HepG2 (cell line): ENCODE results near the gene ODC1. TPM values are rescaled to one million over a fixed set of nuclear protein-coding genes. Genes with fewer than 3 reads are reported as not detected.

Source experiments
- ATAC-seq: fragments of 200-7000 bp; cut with Tn5 transposase; 3 replicates; pipeline ENCODE4 v1.9.1; 2020; ENCODE audit warnings: mild to moderate bottlenecking, moderate library complexity
- BruUV-seq: library from RNA; stranded (reverse); fragments of 400-500 nt; replicated peaks from 2 replicates; lab custom pipeline; 2021; lab: Mats Ljungman, UMichigan
- CTCF ChIA-PET: fragments of 300-600 bp; formaldehyde crosslinking; extraction: SDS; loops from one replicate; lab custom pipeline; 2021; ENCODE audit warnings: low total read pairs, inconsistent platforms, low intra/inter-chr PET ratio; lab: Yijun Ruan, JAX
- POLR2A ChIA-PET: fragments of 350-600 bp; sonication (Branson Sonifier 250); formaldehyde crosslinking; loops from one replicate; lab custom pipeline; 2020; ENCODE audit warnings: antibody characterized with exemption, inconsistent platforms; lab: Yijun Ruan, JAX
- DNase-seq: peaks from one replicate; pipeline ENCODE4 v3.0.0-alpha.2; 2015; ENCODE audit warnings: low spot score
- FAIRE-seq: peaks from 3 replicates; lab custom pipeline; 2011; peaks lifted over from hg19 to GRCh38; lab: Jason Lieb, UNC
- H2AFZ ChIP-seq: one replicate; pipeline ENCODE4 v1.6.1; 2011; ENCODE audit warnings: low read length, inconsistent platforms
- H3K27ac ChIP-seq: fragments of 300-600 bp; 3 replicates; pipeline ENCODE4 v1.8.0; 2011; ENCODE audit warnings: mixed run types, mild to moderate bottlenecking, mixed read lengths, low read length, inconsistent platforms; ENCODE audit not compliant: insufficient read depth; ENCODE audit errors: extremely low read length
- H3K27me3 ChIP-seq, 2 experiments: fragments of 200-600 bp in 1 of 2; 2 replicates in 1 of 2; 3 replicates in 1 of 2; pipeline versions ENCODE4 v1.6.0 to v1.8.0; 2011; ENCODE audit warnings: low read length in 2 of 2, mild to moderate bottlenecking in 2 of 2, moderate library complexity in 2 of 2, inconsistent platforms in 1 of 2; ENCODE audit not compliant: insufficient read depth in 2 of 2, control insufficient read depth in 1 of 2
- H3K36me3 ChIP-seq, 2 experiments: fragments of 200-600 bp in 1 of 2; replicated peaks in 1 of 2; 2 replicates in 1 of 2; 3 replicates in 1 of 2; pipeline versions ENCODE4 v1.5.1 to v1.8.0; 2011; ENCODE audit warnings: low read length in 2 of 2, inconsistent platforms in 1 of 2; ENCODE audit not compliant: insufficient read depth in 2 of 2, control insufficient read depth in 1 of 2
- H3K4me1 ChIP-seq: 2 replicates; pipeline ENCODE4 v1.5.1; 2012; ENCODE audit warnings: low read length, inconsistent platforms; ENCODE audit not compliant: insufficient read depth
- H3K4me2 ChIP-seq: 2 replicates; pipeline ENCODE4 v1.6.0; 2011; ENCODE audit warnings: low read depth, low read length, inconsistent platforms
- H3K4me3 ChIP-seq, 3 experiments: fragments of 200-600 bp in 1 of 3; sonication (generic), shearing (Covaris generic) in 1 of 3; replicated peaks in 1 of 3; 2 replicates each; pipeline ENCODE4 v1.5.1; 2011 to 2016; ENCODE audit warnings: low read length in 3 of 3, inconsistent platforms in 2 of 3, low read depth in 2 of 3, mild to moderate bottlenecking in 2 of 3, control low read depth in 1 of 3, mixed read lengths in 1 of 3; ENCODE audit not compliant: insufficient read depth in 1 of 3
- H3K79me2 ChIP-seq: one replicate; pipeline ENCODE4 v1.6.1; 2011; ENCODE audit warnings: low read length, inconsistent platforms; ENCODE audit not compliant: insufficient read depth
- H3K9ac ChIP-seq: 2 replicates; pipeline ENCODE4 v1.6.0; 2011; ENCODE audit warnings: mild to moderate bottlenecking, low read depth, low read length, inconsistent platforms; ENCODE audit not compliant: insufficient read depth
- H3K9me3 ChIP-seq: 2 replicates; pipeline ENCODE4 v1.5.1; 2012; ENCODE audit warnings: mild to moderate bottlenecking, low read length
- H4K20me1 ChIP-seq: 2 replicates; pipeline ENCODE4 v1.6.0; 2011; ENCODE audit warnings: inconsistent platforms, mild to moderate bottlenecking, low read length, moderate library complexity; ENCODE audit not compliant: insufficient read depth
- DPF2 ChIP-seq: sonication (generic); formaldehyde crosslinking; IDR thresholded peaks from 2 replicates; pipeline ENCODE4 v1.4.0; 2020; ENCODE audit warnings: mild to moderate bottlenecking, low read depth, missing genetic modification reagents, borderline replicate concordance
- EP300 ChIP-seq, 3 experiments: sonication (generic) in 1 of 3; formaldehyde crosslinking in 1 of 3; IDR thresholded peaks; 2 replicates each; pipeline versions ENCODE4 v1.5.1 to v1.6.1; 2011 to 2020; ENCODE audit warnings: low read depth in 2 of 3, low read length in 2 of 3, borderline replicate concordance in 1 of 3, improper control_type of control experiment in 1 of 3, mild to moderate bottlenecking in 1 of 3, missing genetic modification reagents in 1 of 3, moderate library complexity in 1 of 3
- FOXA3 ChIP-seq: IDR thresholded peaks from 2 replicates; pipeline ENCODE4 v1.6.1; 2016; ENCODE audit warnings: missing genetic modification reagents, missing compliant biosample characterization
- FOXO1 ChIP-seq: sonication (generic); formaldehyde crosslinking; IDR thresholded peaks from 2 replicates; pipeline ENCODE4 v1.4.0; 2020; ENCODE audit warnings: missing genetic modification reagents
- FOXP1 ChIP-seq, 2 experiments: fragments of 450-650 bp in 1 of 2; IDR thresholded peaks; 2 replicates each; pipeline ENCODE4 v1.6.1; 2017 to 2018; ENCODE audit warnings: antibody characterized with exemption in 1 of 2
- GTF3A ChIP-seq: sonication (generic); formaldehyde crosslinking; conservative IDR thresholded peaks from 2 replicates; pipeline ENCODE4 v1.4.0; 2020; ENCODE audit warnings: mild to moderate bottlenecking, missing genetic modification reagents
- HNF4A ChIP-seq: sonication (generic); formaldehyde crosslinking; IDR thresholded peaks from 2 replicates; pipeline ENCODE4 v1.4.0; 2020; ENCODE audit warnings: missing genetic modification reagents
- HNF4G ChIP-seq, 2 experiments: sonication (generic) in 1 of 2; formaldehyde crosslinking in 1 of 2; IDR thresholded peaks; 2 replicates each; pipeline versions ENCODE4 v1.4.0 to v1.6.1; 2011 to 2020; ENCODE audit warnings: borderline replicate concordance in 2 of 2, low read depth in 2 of 2, mild to moderate bottlenecking in 2 of 2, low read length in 1 of 2, missing genetic modification reagents in 1 of 2, moderate library complexity in 1 of 2
- HNRNPLL ChIP-seq: fragments of 200-400 bp; formaldehyde crosslinking; IDR thresholded peaks from 2 replicates; pipeline ENCODE4 v1.6.1; 2017; ENCODE audit warnings: mild to moderate bottlenecking, low read depth, low read length; ENCODE audit not compliant: poor library complexity, severe bottlenecking
- NONO ChIP-seq, 2 experiments: fragments of 450-650 bp in 1 of 2; sonication (generic) in 1 of 2; formaldehyde crosslinking in 1 of 2; IDR thresholded peaks in 1 of 2; conservative IDR thresholded peaks in 1 of 2; 2 replicates each; pipeline versions ENCODE4 v1.6.1 to v1.8.0; 2017 to 2022; ENCODE audit warnings: mild to moderate bottlenecking in 1 of 2, missing genetic modification reagents in 1 of 2, moderate library complexity in 1 of 2
- NR2F2 ChIP-seq: IDR thresholded peaks from 2 replicates; pipeline ENCODE4 v1.6.1; 2012; ENCODE audit warnings: low read depth, inconsistent platforms, borderline replicate concordance
- RARA ChIP-seq: IDR thresholded peaks from 2 replicates; pipeline ENCODE4 v1.6.1; 2016; ENCODE audit warnings: missing genetic modification reagents, missing compliant biosample characterization
- REXO4 ChIP-seq: sonication (generic); formaldehyde crosslinking; IDR thresholded peaks from 2 replicates; pipeline ENCODE4 v1.8.0; 2022; ENCODE audit warnings: missing genetic modification reagents, mild to moderate bottlenecking, borderline replicate concordance
- RXRB ChIP-seq: IDR thresholded peaks from 2 replicates; pipeline ENCODE4 v1.6.1; 2016; ENCODE audit warnings: borderline replicate concordance, missing genetic modification reagents, missing compliant biosample characterization
- SALL1 ChIP-seq: sonication (generic); formaldehyde crosslinking; IDR thresholded peaks from 2 replicates; pipeline ENCODE4 v1.8.0; 2022; ENCODE audit warnings: mild to moderate bottlenecking, missing genetic modification reagents
- SAP130 ChIP-seq: IDR thresholded peaks from 2 replicates; pipeline ENCODE4 v1.6.1; 2016; ENCODE audit warnings: low read depth
- ZNF724P ChIP-seq: sonication (generic); formaldehyde crosslinking; IDR thresholded peaks from 2 replicates; pipeline ENCODE4 v1.8.0; 2022; ENCODE audit warnings: missing genetic modification reagents, borderline replicate concordance
- WGBS: methylation state at CpG from one replicate; pipeline ENCODE4 v1.1.6; 2017; ENCODE audit warnings: low lambda C conversion rate; 5-methylcytosine and 5-hydroxymethylcytosine counted together
- in situ Hi-C: cut with HindIII; loops from 2 replicates; pipeline ENCODE4 v1.10.0; 2017; ENCODE audit warnings: low pct_unique_long_range_greater_than_20kb; ENCODE audit not compliant: extremely low pct_ligation_motif_present
- intact Hi-C: fragments of 100-400 bp; cut with micrococcal nuclease; formaldehyde crosslinking; loops from one replicate; pipeline ENCODE4 v1.10.0; 2022; ENCODE audit not compliant: unreplicated experiment
- polyA plus RNA-seq, 8 experiments: library from polyadenylated mRNA; depleted of rRNA in 3 of 8; stranded (reverse) in 7 of 8; unstranded in 1 of 8; fragments of >200 nt; fragmentation: Illumina TruSeq in 4 of 8; extraction: Trizol in 4 of 8; gene quantifications; 2 replicates each; pipeline versions ENCODE4 v1.2.1 to v1.2.3, GENCODE V29; 2011 to 2016; ENCODE audit warnings: low read depth in 4 of 8, missing spikeins in 1 of 8, mixed read lengths in 1 of 8; ENCODE audit not compliant: insufficient read depth in 1 of 8
- total RNA-seq, 5 experiments: library from RNA; depleted of rRNA; stranded (reverse); fragments of >200 nt; fragmentation: Illumina TruSeq; extraction: Trizol; gene quantifications; 2 replicates each; pipeline ENCODE4 v1.2.3, GENCODE V29; 2016; ENCODE audit warnings: low read depth in 1 of 5
- TF ChIP-seq, protein P1 (sequence below): sonication (generic); formaldehyde crosslinking; conservative IDR thresholded peaks from 2 replicates; pipeline ENCODE4 v1.4.0; 2020; ENCODE audit warnings: mild to moderate bottlenecking, missing genetic modification reagents, moderate library complexity
- TF ChIP-seq, protein P2 (sequence below): IDR thresholded peaks from 2 replicates; pipeline ENCODE4 v1.6.1; 2016; ENCODE audit warnings: missing compliant biosample characterization, missing genetic modification reagents, borderline replicate concordance

The ODC1 gene
- total and polyA plus RNA-seq, 2 of the 13 experiments (the other 11 are each of a cell fraction or from before 2014, with no cell fraction given): 142 to 371 TPM

DNA sequence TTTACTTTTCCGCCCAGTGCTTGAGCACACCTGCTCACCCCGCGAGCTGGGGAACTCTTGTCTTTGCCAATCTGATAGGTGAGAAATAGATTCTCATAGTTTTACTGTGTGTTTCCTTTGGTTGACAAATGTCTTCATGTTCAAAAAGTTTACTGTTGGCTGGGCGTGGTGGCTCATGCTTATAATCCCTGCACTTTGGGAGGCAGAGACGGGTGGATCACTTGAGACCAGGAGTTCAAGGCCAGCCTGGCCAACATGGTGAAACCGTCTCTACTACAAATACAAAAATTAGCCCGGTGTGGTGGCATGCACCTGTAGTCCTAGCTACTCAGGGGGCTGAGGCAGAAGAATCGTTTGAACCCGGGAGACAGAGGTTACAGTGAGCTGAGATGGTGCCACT lies 10.3 kb downstream of the ODC1 start:
- Histone ChIP-seq H3K36me3 (peaks cover 16 to 36% of the 10 kb centered on the region in 2 experiments), H3K79me2 (no peaks in the 10 kb centered on the region), H3K9ac (no peak overlapping the region), H3K9me3 (no peaks in the 10 kb centered on the region), H3K4me3 (no peak overlapping the region), H3K4me1 (peaks cover 49% of the 10 kb centered on the region), H2AFZ (no peak overlapping the region), H3K27ac (no peak overlapping the region), H4K20me1 (no peaks in the 10 kb centered on the region), H3K4me2 (no peak overlapping the region), H3K27me3 (peaks cover 10 to 35% of the 10 kb centered on the region in 2 experiments)
- POLR2A ChIA-PET: interaction anchor here (4.8 kb wide), 1 partner anchor 10 kb away, joined by 38 read pairs; the partner anchor contains the start of gene ODC1
- in situ Hi-C loops (loop anchor here (5.0 to 25.0 kb wide), 3 partner anchors 316 to 626 kb away; partner anchors contain the start of gene RRM2), intact Hi-C loops (loop anchor here (5.0 kb wide), 1 partner anchor 296 kb away; no protein-coding TSS in a partner anchor)
- 17% methylated on average over 9 of the region's 9 CpGs for WGBS
- no TSS peak for BruUV-seq
- FAIRE-seq (peak; percentile 91), DNase-seq (peak; percentile 50), ATAC-seq (no peak)
- CTCF ChIA-PET: no interaction called here
- peak; percentile 32; the same call in 1 of the 2 replicates for TF ChIP-seq NR2F2
- peak in 1 of 2 experiments; percentile 42; a peak in 1 of 4 replicates for TF ChIP-seq EP300 (IDR thresholded peaks at IDR 0.05; ENCODE audit: low read depth in 2 of 2, low read length in 2 of 2)
- no peak for TF ChIP-seq EP300 (CRISPR knock-in tag; IDR thresholded peaks at IDR 0.05; ENCODE audit: borderline replicate concordance)
- TF ChIP-seq HNF4G (IDR thresholded peaks at IDR 0.05; ENCODE audit: borderline replicate concordance, low read depth, low read length): peak; percentile 42; the same call in 1 of the 2 replicates
- no peak for TF ChIP-seq HNF4G (CRISPR knock-in tag; IDR thresholded peaks at IDR 0.05; ENCODE audit: borderline replicate concordance, low read depth)
- 0 out of 2 replicates have a peak, but pooled peaks have one; percentile 44 for TF ChIP-seq ZNF724P (CRISPR knock-in tag)
- TF ChIP-seq HNF4A (CRISPR knock-in tag): peak; percentile 81
- TF ChIP-seq SAP130 (CRISPR knock-in tag): peak; percentile 40; the same call in 1 of the 2 replicates
- TF ChIP-seq DPF2 (CRISPR knock-in tag): 0 out of 2 replicates have a peak, but pooled peaks have one; percentile 28
- TF ChIP-seq, protein P1, sequence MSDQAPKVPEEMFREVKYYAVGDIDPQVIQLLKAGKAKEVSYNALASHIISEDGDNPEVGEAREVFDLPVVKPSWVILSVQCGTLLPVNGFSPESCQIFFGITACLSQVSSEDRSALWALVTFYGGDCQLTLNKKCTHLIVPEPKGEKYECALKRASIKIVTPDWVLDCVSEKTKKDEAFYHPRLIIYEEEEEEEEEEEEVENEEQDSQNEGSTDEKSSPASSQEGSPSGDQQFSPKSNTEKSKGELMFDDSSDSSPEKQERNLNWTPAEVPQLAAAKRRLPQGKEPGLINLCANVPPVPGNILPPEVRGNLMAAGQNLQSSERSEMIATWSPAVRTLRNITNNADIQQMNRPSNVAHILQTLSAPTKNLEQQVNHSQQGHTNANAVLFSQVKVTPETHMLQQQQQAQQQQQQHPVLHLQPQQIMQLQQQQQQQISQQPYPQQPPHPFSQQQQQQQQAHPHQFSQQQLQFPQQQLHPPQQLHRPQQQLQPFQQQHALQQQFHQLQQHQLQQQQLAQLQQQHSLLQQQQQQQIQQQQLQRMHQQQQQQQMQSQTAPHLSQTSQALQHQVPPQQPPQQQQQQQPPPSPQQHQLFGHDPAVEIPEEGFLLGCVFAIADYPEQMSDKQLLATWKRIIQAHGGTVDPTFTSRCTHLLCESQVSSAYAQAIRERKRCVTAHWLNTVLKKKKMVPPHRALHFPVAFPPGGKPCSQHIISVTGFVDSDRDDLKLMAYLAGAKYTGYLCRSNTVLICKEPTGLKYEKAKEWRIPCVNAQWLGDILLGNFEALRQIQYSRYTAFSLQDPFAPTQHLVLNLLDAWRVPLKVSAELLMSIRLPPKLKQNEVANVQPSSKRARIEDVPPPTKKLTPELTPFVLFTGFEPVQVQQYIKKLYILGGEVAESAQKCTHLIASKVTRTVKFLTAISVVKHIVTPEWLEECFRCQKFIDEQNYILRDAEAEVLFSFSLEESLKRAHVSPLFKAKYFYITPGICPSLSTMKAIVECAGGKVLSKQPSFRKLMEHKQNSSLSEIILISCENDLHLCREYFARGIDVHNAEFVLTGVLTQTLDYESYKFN: peak; percentile 62
- TF ChIP-seq HNRNPLL: no peak
- peak; percentile 64 for TF ChIP-seq SALL1
- no peak for TF ChIP-seq FOXP1 (IDR thresholded peaks at IDR 0.05)
- TF ChIP-seq FOXP1 (CRISPR knock-in tag; IDR thresholded peaks at IDR 0.05): peak; percentile 46; the same call in 1 of the 2 replicates
- peak; percentile 70 for TF ChIP-seq RARA (CRISPR knock-in tag)
- 0 out of 2 replicates have a peak, but pooled peaks have one; percentile 26 for TF ChIP-seq RXRB (CRISPR knock-in tag)
- no peak for TF ChIP-seq NONO (IDR thresholded peaks at IDR 0.05)
- TF ChIP-seq NONO (CRISPR knock-in tag; conservative IDR thresholded peaks at IDR 0.05): 0 out of 2 replicates have a peak, but pooled peaks have one; percentile 24
- TF ChIP-seq GTF3A (CRISPR knock-in tag): no peak
- no peak for TF ChIP-seq REXO4
- TF ChIP-seq, protein P2, sequence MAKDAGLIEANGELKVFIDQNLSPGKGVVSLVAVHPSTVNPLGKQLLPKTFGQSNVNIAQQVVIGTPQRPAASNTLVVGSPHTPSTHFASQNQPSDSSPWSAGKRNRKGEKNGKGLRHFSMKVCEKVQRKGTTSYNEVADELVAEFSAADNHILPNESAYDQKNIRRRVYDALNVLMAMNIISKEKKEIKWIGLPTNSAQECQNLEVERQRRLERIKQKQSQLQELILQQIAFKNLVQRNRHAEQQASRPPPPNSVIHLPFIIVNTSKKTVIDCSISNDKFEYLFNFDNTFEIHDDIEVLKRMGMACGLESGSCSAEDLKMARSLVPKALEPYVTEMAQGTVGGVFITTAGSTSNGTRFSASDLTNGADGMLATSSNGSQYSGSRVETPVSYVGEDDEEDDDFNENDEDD (CRISPR knock-in tag): no peak
- 0 out of 2 replicates have a peak, but pooled peaks have one; percentile 32 for TF ChIP-seq FOXO1 (CRISPR knock-in tag)
- TF ChIP-seq FOXA3 (CRISPR knock-in tag): 0 out of 2 replicates have a peak, but pooled peaks have one; percentile 13
